Nephron progenitor cell (in vitro differentiated cells): ENCODE results near the gene ZNF470.
A peak's percentile ranks its signal among the peaks of the same experiment; 100 is the strongest.

Source experiments
- DNase-seq: peaks from one replicate; pipeline ENCODE4 v3.0.0; 2021
- H3K27ac Mint-ChIP-seq: 2 replicates; pipeline ENCODE4 v1.8.0; 2021; ENCODE audit warnings: mild to moderate bottlenecking, moderate library complexity, mixed read lengths
- H3K27me3 Mint-ChIP-seq: 2 replicates; pipeline ENCODE4 v1.8.0; 2021; ENCODE audit warnings: mild to moderate bottlenecking, low read depth, mixed read lengths; ENCODE audit not compliant: poor library complexity
- H3K36me3 Mint-ChIP-seq: 2 replicates; pipeline ENCODE4 v1.8.0; 2021; ENCODE audit warnings: low read depth, mixed read lengths
- H3K4me1 Mint-ChIP-seq: 2 replicates; pipeline ENCODE4 v1.8.0; 2021; ENCODE audit warnings: mixed read lengths
- H3K4me3 Mint-ChIP-seq: 2 replicates; pipeline ENCODE4 v1.8.0; 2021; ENCODE audit warnings: mild to moderate bottlenecking, moderate library complexity, mixed read lengths
- H3K9me3 Mint-ChIP-seq: 2 replicates; pipeline ENCODE4 v1.8.0; 2021; ENCODE audit warnings: mild to moderate bottlenecking, moderate library complexity, mixed read lengths
- TF ChIP-seq, protein P1 (sequence below): fragments of 200-600 bp; sonication (generic); IDR thresholded peaks from 2 replicates; pipeline ENCODE4 v1.5.0; 2021; ENCODE audit warnings: antibody characterized with exemption

ZNF470 gene

DNA sequence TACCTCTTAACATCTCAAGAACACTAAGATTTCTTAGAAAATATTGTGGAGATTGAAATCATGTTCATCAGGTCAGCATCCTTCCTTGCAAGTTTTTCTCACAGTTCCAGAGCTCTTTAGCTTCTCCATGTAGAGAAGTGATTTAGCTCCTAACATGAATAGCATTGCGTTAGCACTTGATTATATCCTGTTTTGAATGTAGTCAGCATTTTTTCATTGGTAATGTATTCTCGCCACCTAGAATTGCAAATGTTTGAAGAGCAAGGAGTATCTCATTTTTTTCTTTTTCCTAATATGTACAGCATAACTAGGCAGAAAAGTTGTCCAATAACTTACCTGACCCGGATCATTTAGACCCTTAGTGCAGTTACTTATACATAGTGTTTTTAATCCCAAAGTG, 6.6 kb downstream of the ZNF470 start:
- no peaks in the 10 kb centered on the region for H3K27me3 Mint-ChIP-seq
- H3K9me3 Mint-ChIP-seq = peaks cover 98% of the 10 kb centered on the region
- no peak overlapping the region for H3K27ac Mint-ChIP-seq
- DNase-seq = no peak
- TF ChIP-seq, protein P1, sequence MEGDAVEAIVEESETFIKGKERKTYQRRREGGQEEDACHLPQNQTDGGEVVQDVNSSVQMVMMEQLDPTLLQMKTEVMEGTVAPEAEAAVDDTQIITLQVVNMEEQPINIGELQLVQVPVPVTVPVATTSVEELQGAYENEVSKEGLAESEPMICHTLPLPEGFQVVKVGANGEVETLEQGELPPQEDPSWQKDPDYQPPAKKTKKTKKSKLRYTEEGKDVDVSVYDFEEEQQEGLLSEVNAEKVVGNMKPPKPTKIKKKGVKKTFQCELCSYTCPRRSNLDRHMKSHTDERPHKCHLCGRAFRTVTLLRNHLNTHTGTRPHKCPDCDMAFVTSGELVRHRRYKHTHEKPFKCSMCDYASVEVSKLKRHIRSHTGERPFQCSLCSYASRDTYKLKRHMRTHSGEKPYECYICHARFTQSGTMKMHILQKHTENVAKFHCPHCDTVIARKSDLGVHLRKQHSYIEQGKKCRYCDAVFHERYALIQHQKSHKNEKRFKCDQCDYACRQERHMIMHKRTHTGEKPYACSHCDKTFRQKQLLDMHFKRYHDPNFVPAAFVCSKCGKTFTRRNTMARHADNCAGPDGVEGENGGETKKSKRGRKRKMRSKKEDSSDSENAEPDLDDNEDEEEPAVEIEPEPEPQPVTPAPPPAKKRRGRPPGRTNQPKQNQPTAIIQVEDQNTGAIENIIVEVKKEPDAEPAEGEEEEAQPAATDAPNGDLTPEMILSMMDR = no peak
- H3K36me3 Mint-ChIP-seq = peaks cover 100% of the 10 kb centered on the region
- no peak overlapping the region for H3K4me3 Mint-ChIP-seq
- H3K4me1 Mint-ChIP-seq = no peaks in the 10 kb centered on the region

DNA sequence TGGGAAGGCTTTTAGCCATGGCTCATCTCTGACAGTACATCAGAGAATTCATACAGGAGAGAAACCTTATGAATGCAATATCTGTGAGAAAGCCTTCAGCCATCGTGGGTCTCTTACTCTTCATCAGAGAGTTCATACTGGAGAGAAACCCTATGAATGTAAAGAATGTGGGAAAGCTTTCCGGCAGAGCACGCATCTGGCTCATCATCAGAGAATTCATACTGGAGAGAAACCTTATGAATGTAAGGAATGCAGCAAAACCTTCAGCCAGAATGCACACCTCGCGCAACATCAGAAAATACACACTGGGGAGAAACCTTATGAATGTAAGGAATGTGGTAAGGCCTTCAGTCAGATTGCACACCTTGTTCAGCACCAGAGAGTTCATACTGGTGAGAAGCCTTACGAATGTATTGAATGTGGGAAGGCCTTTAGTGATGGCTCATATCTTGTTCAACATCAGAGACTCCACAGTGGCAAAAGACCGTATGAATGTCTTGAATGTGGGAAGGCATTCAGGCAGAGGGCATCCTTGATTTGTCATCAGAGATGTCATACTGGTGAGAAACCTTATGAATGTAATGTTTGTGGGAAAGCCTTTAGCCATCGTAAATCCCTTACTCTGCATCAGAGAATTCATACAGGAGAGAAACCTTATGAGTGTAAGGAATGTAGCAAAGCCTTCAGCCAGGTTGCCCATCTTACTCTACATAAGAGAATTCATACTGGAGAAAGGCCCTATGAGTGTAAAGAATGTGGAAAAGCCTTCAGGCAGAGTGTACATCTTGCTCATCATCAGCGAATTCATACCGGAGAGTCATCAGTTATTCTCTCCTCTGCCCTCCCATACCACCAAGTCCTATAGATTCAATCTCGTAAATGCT, 10.7 kb downstream of the ZNF470 start:
- no peak overlapping the region for H3K4me3 Mint-ChIP-seq
- TF ChIP-seq, protein P1 = no peak
- no peak for DNase-seq
- peaks cover 99% of the 10 kb centered on the region for H3K9me3 Mint-ChIP-seq
- H3K27ac Mint-ChIP-seq = no peak overlapping the region
- peaks cover 83% of the 10 kb centered on the region for H3K36me3 Mint-ChIP-seq
- no peaks in the 10 kb centered on the region for H3K27me3 Mint-ChIP-seq
- H3K4me1 Mint-ChIP-seq = no peaks in the 10 kb centered on the region

GRCh38 chr19:56594446-56594782, 27.1 kb downstream of the ZNF470 start:
- no peak for DNase-seq
- Mint-ChIP-seq H3K4me1 (peaks cover 11% of the 10 kb centered on the region), H3K36me3 (peaks cover 41% of the 10 kb centered on the region), H3K27ac (no peak overlapping the region), H3K9me3 (peaks cover 97% of the 10 kb centered on the region), H3K4me3 (peak overlapping the region; percentile 98), H3K27me3 (peaks cover 8% of the 10 kb centered on the region)
- TF ChIP-seq, protein P1 = no peak

- Mint-ChIP-seq H3K4me3 (peak within 1 kb of the TSS; percentile 98), H3K27me3 (peaks cover 8% of the 10 kb centered on the region), H3K36me3 (peaks cover 47% of the 10 kb centered on the region), H3K27ac (peak within 1 kb of the TSS; percentile 84), H3K4me1 (peaks cover 11% of the 10 kb centered on the region), H3K9me3 (peaks cover 98% of the 10 kb centered on the region)
- TF ChIP-seq, protein P1 = no peak
- DNase-seq = peak; percentile 92
Observed at GRCh38 chr19:56594783-56595547, 27.7 kb downstream of the ZNF470 start, which contains the start of gene ZNF71. TSS of gene ZNF71 (plus strand) at chr19:56595302. CDS start at chr19:56601559, 6,257 bp downstream.

DNA sequence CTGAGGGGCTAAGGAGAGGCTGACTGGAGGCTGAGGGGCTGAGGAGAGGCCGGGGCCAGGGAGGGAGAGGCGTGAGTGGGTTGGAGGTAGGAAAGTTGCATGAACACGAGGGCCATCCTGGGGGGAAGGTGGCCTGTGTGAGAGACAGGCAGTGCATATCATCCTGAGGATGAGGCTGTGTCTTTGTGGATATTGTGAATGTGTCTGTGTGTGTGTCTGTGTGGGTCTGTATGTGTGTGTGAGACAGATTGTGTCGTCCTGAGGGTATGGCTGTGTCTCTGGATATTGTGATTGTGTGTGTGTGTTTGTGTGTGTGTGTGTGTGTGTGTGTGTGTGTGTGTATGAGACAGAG, 28.3 kb downstream of the ZNF470 start:
- Mint-ChIP-seq H3K4me1 (peaks cover 11% of the 10 kb centered on the region), H3K27me3 (peaks cover 8% of the 10 kb centered on the region), H3K27ac (no peak overlapping the region), H3K4me3 (peak overlapping the region; percentile 98), H3K9me3 (peaks cover 96% of the 10 kb centered on the region), H3K36me3 (peaks cover 52% of the 10 kb centered on the region)
- DNase-seq = no peak
- TF ChIP-seq, protein P1 = no peak
